OCI-LY3 (cell line): ENCODE measurements around the gene GSTA5.
"Not testable (repeated sequence)": the region's sequence is repeated elsewhere in the genome, so short reads cannot be mapped to it uniquely, and the experiment has no call there.

Source experiments
- EZH2phosphoT487 ChIP-seq: fragments of 200-600 bp; shearing (Covaris generic); IDR thresholded peaks from 2 replicates; pipeline ENCODE4 v1.6.1; 2018; ENCODE audit warnings: antibody characterized with exemption, mixed run types, low read depth
- TF ChIP-seq, protein P1 (sequence below): fragments of 200-600, 300-600 bp; sonication (generic); IDR thresholded peaks from 2 replicates; pipeline ENCODE4 v1.5.1; 2014; ENCODE audit warnings: antibody characterized with exemption, low read length, low read depth

GRCh38 chr6:52803668-52804255, 36.9 kb downstream of the GSTA5 start, which contains the start of gene GSTA1:
- TF ChIP-seq, protein P1, sequence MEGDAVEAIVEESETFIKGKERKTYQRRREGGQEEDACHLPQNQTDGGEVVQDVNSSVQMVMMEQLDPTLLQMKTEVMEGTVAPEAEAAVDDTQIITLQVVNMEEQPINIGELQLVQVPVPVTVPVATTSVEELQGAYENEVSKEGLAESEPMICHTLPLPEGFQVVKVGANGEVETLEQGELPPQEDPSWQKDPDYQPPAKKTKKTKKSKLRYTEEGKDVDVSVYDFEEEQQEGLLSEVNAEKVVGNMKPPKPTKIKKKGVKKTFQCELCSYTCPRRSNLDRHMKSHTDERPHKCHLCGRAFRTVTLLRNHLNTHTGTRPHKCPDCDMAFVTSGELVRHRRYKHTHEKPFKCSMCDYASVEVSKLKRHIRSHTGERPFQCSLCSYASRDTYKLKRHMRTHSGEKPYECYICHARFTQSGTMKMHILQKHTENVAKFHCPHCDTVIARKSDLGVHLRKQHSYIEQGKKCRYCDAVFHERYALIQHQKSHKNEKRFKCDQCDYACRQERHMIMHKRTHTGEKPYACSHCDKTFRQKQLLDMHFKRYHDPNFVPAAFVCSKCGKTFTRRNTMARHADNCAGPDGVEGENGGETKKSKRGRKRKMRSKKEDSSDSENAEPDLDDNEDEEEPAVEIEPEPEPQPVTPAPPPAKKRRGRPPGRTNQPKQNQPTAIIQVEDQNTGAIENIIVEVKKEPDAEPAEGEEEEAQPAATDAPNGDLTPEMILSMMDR: not testable (repeated sequence)
- TF ChIP-seq EZH2phosphoT487: not testable (repeated sequence)
